Psoas muscle (tissue), 8 donors: ENCODE data around the gene FBXO36. TPM values are rescaled to one million over a fixed set of nuclear protein-coding genes. Genes with fewer than 3 reads are reported as not detected.

Experiments
- ATAC-seq, 4 donors: fragments of 200-7000 bp; cut with Tn5 transposase; one replicate each; pipeline ENCODE4 v1.9.1; 2020; ENCODE audit warnings: moderate library complexity in 3 of 4, mild to moderate bottlenecking in 2 of 4
- DNase-seq, 2 donors: peaks; one replicate each; pipeline ENCODE4 v3.0.0-alpha.2; 2020
- H3K27ac ChIP-seq: fragments of 200-600 bp; one replicate; pipeline ENCODE4 v1.8.0; 2022
- H3K27me3 ChIP-seq, 3 donors: fragments of 200-600 bp in 1 of 3; one replicate each; pipeline versions ENCODE4 v1.6.1 to v1.8.0; 2013 to 2022; ENCODE audit warnings: low read length in 2 of 3, mild to moderate bottlenecking in 2 of 3, moderate library complexity in 1 of 3; ENCODE audit not compliant: insufficient read depth in 3 of 3
- H3K36me3 ChIP-seq, 2 donors: fragments of 200-600 bp in 1 of 2; one replicate each; pipeline versions ENCODE4 v1.6.1 to v1.8.0; 2013 to 2022; ENCODE audit warnings: low read depth in 1 of 2, mild to moderate bottlenecking in 1 of 2, moderate library complexity in 1 of 2; ENCODE audit not compliant: insufficient read depth in 1 of 2
- H3K4me1 ChIP-seq: fragments of 200-600 bp; one replicate; pipeline ENCODE4 v1.8.0; 2022
- H3K4me3 ChIP-seq: fragments of 200-600 bp; one replicate; pipeline ENCODE4 v1.8.0; 2022; ENCODE audit warnings: mild to moderate bottlenecking
- H3K9me3 ChIP-seq: fragments of 200-600 bp; one replicate; pipeline ENCODE4 v1.8.0; 2022
- CTCF ChIP-seq: fragments of 200-600 bp; IDR thresholded peaks from one replicate; pipeline ENCODE4 v1.8.0; 2022; ENCODE audit warnings: antibody characterized with exemption
- WGBS, 3 donors: extraction: QIAGEN DNeasy Blood & Tissue Kit; methylation state at CpG; one replicate each; pipeline versions ENCODE4 v1.1.6 to v1.1.7; 2013; 5-methylcytosine and 5-hydroxymethylcytosine counted together
- intact Hi-C, 2 donors: fragments of 100-400 bp; cut with DNase I; formaldehyde crosslinking; loops; one replicate each; pipeline versions ENCODE4 v1.11.0 to v1.14.2; 2022
- polyA plus RNA-seq, 3 donors: library from polyadenylated mRNA; stranded (reverse); fragments of 200-250 nt; gene quantifications; one replicate each; pipeline ENCODE4 v1.2.3, GENCODE V29; 2013
- total RNA-seq, 4 donors: library from RNA; stranded (reverse); fragmentation: NEBNext Ultra II Directional in 2 of 4; extraction: Animal tissue kit (Norgen Biotek cat#: 25700) in 2 of 4; gene quantifications; one replicate each; pipeline versions ENCODE4 v1.2.1 to v1.2.4, GENCODE V29; 2021 to 2023
- donor health status: healthy with polysubstance abuse.
- donor health status: DM: no; HTN: no; CAD: no; lungs with moderate emphysema.
- donor health status: Bipolar disorder and iron deficiency.
- donor health status: healthy.
- donor health status: DM: yes; HTN: yes; CAD: no.
- donor health status: DM: no; HTN: no; CAD: no.
- donor health status: DM: no; HTN: no; CAD: no.
- donor health status: DM: yes; HTN: yes; CAD: no.

The FBXO36 gene
- total and polyA plus RNA-seq, 7 donors = 0.21 to 1.2 (median 0.60) TPM

DNA sequence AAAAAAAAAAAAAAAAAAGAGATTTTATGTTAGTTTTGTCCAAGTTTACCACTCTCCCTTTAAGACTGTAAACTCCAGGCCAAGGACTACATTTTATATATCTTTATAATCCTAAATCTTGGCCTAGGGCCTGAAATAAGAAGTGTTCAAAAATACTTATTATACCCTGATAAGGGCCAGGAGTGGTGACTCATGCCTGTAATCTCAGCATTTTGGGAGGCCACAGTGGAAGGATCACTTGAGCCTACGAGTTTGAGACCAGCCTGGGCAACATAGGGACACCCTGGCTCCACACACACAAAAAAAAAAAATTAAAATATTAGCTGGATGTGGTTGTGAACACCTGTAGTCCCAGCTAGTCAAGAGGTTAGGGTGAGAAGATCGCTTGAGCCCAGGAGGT is 13.2 kb upstream of the FBXO36 start:
- no peak for ATAC-seq
- Histone ChIP-seq H3K9me3 (no peaks in the 10 kb centered on the region), H3K4me1 (peaks cover 60% of the 10 kb centered on the region), H3K27me3 (no peaks in the 10 kb centered on the region), H3K27ac (peak overlapping the region; percentile 18), H3K4me3 (no peak overlapping the region), H3K36me3 (peaks cover 0 to 22% of the 10 kb centered on the region in 2 donors)
- WGBS, 3 donors = 55 to 90% (median 71%) methylated on average over 2 of the region's 2 CpGs
- intact Hi-C loops = no loop called here
- no peak for TF ChIP-seq CTCF
- DNase-seq = no peak

DNA sequence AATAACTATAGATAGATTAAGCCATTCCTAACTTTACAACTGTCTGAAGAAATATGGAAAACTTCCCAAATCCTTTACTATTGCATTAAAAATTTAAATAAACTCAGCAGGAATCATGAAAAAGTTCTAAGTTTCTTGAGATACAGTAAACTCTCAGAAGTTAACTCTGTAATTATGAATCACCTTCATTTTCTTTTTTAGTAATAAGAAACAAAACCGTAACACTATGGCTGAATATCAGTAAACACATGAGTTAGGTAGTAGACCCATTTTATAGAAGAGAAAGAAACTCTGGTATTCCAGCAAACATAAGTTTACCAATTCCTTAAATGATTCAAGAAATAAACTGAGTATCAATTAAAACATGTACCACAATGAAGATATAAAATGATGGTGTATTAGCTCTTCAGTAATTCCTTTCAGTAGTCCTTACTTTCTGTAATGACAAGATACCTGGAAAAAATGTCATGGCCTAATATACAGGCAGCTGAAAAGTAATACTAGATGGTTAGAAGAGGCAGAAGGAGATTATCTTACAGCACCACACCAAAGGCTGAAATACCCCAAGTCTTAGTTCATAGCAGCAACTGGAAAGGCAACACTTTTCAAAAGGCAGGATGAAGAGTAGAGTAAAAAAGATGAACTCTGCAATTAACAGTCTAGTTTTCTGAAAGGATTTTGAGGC is 12.0 kb upstream of the FBXO36 start:
- ATAC-seq (peak; percentile 53 to 73 (median 68)), DNase-seq (no peak)
- H3K27me3 ChIP-seq = no peaks in the 10 kb centered on the region
- H3K36me3 ChIP-seq = peaks cover 0 to 18% of the 10 kb centered on the region in 2 donors
- peaks cover 72% of the 10 kb centered on the region for H3K4me1 ChIP-seq
- H3K4me3 ChIP-seq = no peak overlapping the region
- intact Hi-C loops = loop anchor here in 1 of 2 donors (5.0 kb wide), 1 partner anchor 33 kb away; no protein-coding TSS in a partner anchor
- no peak for TF ChIP-seq CTCF
- peak overlapping the region; percentile 39 for H3K27ac ChIP-seq
- 81 to 87% (median 82%) methylated on average over 1 of the region's 1 CpG for WGBS, 3 donors
- no peaks in the 10 kb centered on the region for H3K9me3 ChIP-seq

- Histone ChIP-seq H3K27ac (peak overlapping the region; percentile 39), H3K27me3 (no peaks in the 10 kb centered on the region), H3K4me1 (peaks cover 78% of the 10 kb centered on the region), H3K9me3 (no peaks in the 10 kb centered on the region), H3K36me3 (peaks cover 0 to 18% of the 10 kb centered on the region in 2 donors), H3K4me3 (no peak overlapping the region)
- intact Hi-C loops = loop anchor here in 1 of 2 donors (5.0 kb wide), 1 partner anchor 34 kb away; no protein-coding TSS in a partner anchor
- no peak for DNase-seq
- WGBS, 3 donors = 56 to 74% (median 60%) methylated on average over 1 of the region's 1 CpG
- TF ChIP-seq CTCF = peak; percentile 30
- ATAC-seq = peak; percentile 41 to 77 (median 60)
Observed at GRCh38 chr2:229910832-229911412, 11.4 kb upstream of the FBXO36 start.

DNA sequence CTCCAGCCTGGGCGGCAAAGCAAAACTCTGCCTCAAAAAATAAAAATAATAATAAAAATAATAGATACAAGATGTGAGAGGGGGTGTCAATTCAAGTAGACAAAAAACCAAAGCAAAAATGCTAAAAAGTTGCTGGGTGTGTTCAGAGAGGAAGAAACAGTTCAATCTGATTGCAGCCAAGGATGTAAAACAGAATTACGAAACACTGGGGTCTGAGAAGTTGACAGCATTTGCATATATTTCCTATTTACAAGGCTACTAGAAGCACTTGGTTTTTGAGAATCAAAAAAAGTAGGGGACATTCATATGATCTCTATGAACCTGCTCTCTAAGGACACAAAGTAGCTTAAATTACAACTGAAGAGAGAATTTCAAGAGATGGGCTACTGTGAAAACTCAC is 8.1 kb upstream of the FBXO36 start:
- Histone ChIP-seq H3K4me3 (no peak overlapping the region), H3K9me3 (no peaks in the 10 kb centered on the region), H3K27me3 (no peaks in the 10 kb centered on the region), H3K27ac (no peak overlapping the region), H3K36me3 (no peaks in the 10 kb centered on the region), H3K4me1 (peaks cover 66% of the 10 kb centered on the region)
- ATAC-seq = no peak
- WGBS, 3 donors = 79 to 84% (median 81%) methylated on average over 2 of the region's 2 CpGs
- intact Hi-C loops = loop anchor here in 1 of 2 donors (5.0 kb wide), 1 partner anchor 37 kb away; no protein-coding TSS in a partner anchor
- no peak for TF ChIP-seq CTCF
- DNase-seq = no peak
